RWPE1 (cell line): Measurements from ENCODE around the gene DYNC1H1.
"Not testable (repeated sequence)": the region's sequence is repeated elsewhere in the genome, so short reads cannot be mapped to it uniquely, and the experiment has no call there.

ENCODE experiments used
- CTCF ChIA-PET: fragments of 350-600 bp; sonication (Branson Sonifier 250); formaldehyde crosslinking; extraction: SDS; loops from one replicate; lab custom pipeline; 2021; lab: Yijun Ruan, JAX
- POLR2A ChIA-PET: fragments of 400-600 bp; formaldehyde crosslinking; extraction: SDS; loops from one replicate; lab custom pipeline; 2020; ENCODE audit warnings: antibody characterized with exemption; ENCODE audit not compliant: low non-redundant PET; lab: Yijun Ruan, JAX
- DNase-seq: peaks from one replicate; pipeline ENCODE4 v3.0.0; 2012; ENCODE audit warnings: low spot score
- H3K27ac ChIP-seq: fragments of 450-650 bp; 2 replicates; pipeline ENCODE4 v1.5.1; 2017
- CTCF ChIP-seq: fragments of 450-650 bp; conservative IDR thresholded peaks from 2 replicates; pipeline ENCODE4 v1.5.1; 2017; ENCODE audit warnings: low read depth, mild to moderate bottlenecking

DYNC1H1 gene

GRCh38 chr14:102078831-102079699 is 114.7 kb downstream of the DYNC1H1 start:
- peak overlapping the region; percentile 51 for H3K27ac ChIP-seq
- TF ChIP-seq CTCF = no peak
- DNase-seq = no peak
- ChIA-PET POLR2A (no interaction called here), CTCF (interaction anchor here (0.6 to 0.7 kb wide), 2 partner anchors 131 to 1794 kb away, joined by 3 read pairs; no protein-coding TSS in a partner anchor)

GRCh38 chr14:102079700-102079979 is 115.3 kb downstream of the DYNC1H1 start:
- ChIA-PET POLR2A (no interaction called here), CTCF (interaction anchor here (0.7 kb wide), 1 partner anchor 1795 kb away, joined by 3 read pairs; no protein-coding TSS in a partner anchor)
- no peak for TF ChIP-seq CTCF
- H3K27ac ChIP-seq = no peak overlapping the region
- DNase-seq = no peak

DNA sequence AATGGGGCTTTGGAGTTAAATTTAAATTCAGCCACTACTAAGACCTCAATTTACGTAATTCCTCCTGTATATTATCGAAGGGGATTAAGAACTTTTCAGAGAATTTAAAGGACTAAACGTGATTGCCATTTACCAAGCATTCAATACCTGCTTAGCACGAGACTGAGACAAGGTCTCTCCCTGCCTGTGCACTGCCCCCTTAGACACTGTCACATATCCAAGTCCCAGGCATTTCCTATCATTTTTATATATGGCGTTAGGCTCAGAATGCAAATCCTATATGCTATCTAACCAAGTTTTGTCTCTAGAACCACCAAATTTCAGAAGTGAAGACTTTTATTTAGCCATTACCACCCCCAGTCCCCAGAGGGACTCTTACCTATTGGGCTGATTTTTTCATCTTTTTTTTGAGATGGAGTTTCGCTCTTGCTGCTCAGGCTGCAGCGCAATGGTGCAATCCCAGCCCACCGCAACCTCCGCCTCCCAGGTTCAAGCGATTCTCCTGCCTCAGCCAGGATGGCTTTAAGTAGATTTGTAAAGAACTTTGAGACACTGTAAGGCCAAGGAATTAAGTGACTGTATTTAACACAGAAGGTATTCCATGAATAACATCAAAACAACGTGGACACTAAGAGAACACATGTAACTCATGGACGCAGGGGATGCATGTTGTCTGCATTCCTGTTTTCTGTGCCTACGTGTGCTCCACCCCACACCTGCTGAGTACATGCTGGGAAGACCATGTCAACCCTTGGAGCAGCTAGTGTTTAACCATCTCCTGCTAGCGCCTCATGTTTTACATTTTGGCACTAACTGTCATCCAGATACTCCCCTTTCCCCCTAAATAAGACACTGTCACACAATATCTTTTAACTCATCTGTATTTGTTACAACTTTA is 116.1 kb downstream of the DYNC1H1 start:
- ChIA-PET POLR2A (no interaction called here), CTCF (no interaction called here)
- H3K27ac ChIP-seq = no peak overlapping the region
- DNase-seq = no peak
- no peak for TF ChIP-seq CTCF

- no peak overlapping the region for H3K27ac ChIP-seq
- DNase-seq = no peak
- ChIA-PET CTCF (no interaction called here), POLR2A (no interaction called here)
- no peak for TF ChIP-seq CTCF
These were observed 117.1 kb downstream of the DYNC1H1 start for GRCh38 chr14:102081231-102082080.

- POLR2A ChIA-PET = not testable (repeated sequence)
These were observed 120.1 kb downstream of the DYNC1H1 start for GRCh38 chr14:102084522-102084921.

GRCh38 chr14:102084931-102085330 is 120.6 kb downstream of the DYNC1H1 start:
- ChIA-PET CTCF (interaction anchor here (0.6 to 2.8 kb wide), 4 partner anchors 9 to 47 kb away, joined by 3 to 12 read pairs (median 4); no protein-coding TSS in a partner anchor), POLR2A (no interaction called here)
- H3K27ac ChIP-seq = no peak overlapping the region
- no peak for DNase-seq
- TF ChIP-seq CTCF = no peak

More at GRCh38 chr14:102084522-102084921, 120.1 kb downstream of the DYNC1H1 start:
- not testable (repeated sequence) for H3K27ac ChIP-seq, DNase-seq
- CTCF ChIA-PET = interaction anchor here (0.9 to 2.8 kb wide), 3 partner anchors 8 to 21 kb away, joined by 3 to 12 read pairs (median 3); no protein-coding TSS in a partner anchor
